B cell (primary cell): ENCODE results near the gene ERN1.

Experiments
- EZH2 ChIP-seq: IDR thresholded peaks from 2 replicates; pipeline ENCODE4 v1.6.1; 2012; ENCODE audit warnings: borderline replicate concordance, low read depth, mild to moderate bottlenecking, moderate library complexity, low read length; ENCODE audit not compliant: insufficient read depth, poor library complexity, severe bottlenecking
- TF ChIP-seq, protein P1 (sequence below): fragments of 200-600 bp; IDR thresholded peaks from one replicate; pipeline ENCODE4 v1.8.0; 2022; ENCODE audit warnings: antibody characterized with exemption, mild to moderate bottlenecking

DNA sequence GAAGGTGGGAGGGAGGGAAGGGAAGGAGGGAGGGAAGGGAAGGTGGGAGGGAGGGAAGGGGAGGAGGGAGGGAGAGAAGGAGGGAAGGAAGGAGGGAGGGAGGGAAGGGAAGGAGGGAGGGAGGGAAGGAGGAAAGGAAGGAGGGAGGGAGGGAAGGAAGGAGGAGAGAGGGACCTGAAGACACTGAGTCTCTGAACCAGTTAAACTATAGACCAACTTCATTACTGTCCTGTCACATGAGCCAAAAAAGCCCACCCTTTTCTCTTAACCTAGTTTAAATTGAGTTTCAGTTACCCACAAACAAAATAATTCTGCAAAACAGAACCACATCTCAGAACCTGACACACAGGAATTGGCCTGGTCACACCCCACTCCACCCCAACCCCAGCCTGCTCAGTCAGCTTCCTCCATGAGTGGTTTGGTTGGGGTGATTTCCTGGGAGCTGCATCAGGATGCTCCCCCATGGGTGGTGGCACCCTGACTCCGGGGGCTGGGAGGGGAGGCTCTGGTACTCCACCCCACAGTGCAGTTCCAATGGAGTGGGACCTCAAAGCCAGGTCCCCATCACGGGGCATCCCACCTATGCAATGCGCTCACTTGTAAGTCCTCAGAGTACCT lies 136.5 kb downstream of the ERN1 start:
- TF ChIP-seq, protein P1, sequence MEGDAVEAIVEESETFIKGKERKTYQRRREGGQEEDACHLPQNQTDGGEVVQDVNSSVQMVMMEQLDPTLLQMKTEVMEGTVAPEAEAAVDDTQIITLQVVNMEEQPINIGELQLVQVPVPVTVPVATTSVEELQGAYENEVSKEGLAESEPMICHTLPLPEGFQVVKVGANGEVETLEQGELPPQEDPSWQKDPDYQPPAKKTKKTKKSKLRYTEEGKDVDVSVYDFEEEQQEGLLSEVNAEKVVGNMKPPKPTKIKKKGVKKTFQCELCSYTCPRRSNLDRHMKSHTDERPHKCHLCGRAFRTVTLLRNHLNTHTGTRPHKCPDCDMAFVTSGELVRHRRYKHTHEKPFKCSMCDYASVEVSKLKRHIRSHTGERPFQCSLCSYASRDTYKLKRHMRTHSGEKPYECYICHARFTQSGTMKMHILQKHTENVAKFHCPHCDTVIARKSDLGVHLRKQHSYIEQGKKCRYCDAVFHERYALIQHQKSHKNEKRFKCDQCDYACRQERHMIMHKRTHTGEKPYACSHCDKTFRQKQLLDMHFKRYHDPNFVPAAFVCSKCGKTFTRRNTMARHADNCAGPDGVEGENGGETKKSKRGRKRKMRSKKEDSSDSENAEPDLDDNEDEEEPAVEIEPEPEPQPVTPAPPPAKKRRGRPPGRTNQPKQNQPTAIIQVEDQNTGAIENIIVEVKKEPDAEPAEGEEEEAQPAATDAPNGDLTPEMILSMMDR: no peak
- no peak for TF ChIP-seq EZH2
